GM12891 (cell line): ENCODE measurements around the gene FGF21.

ENCODE experiments used
- DNase-seq: peaks from one replicate; pipeline ENCODE4 v3.0.0; 2011; ENCODE audit warnings: low spot score; ENCODE audit not compliant: insufficient read length
- FAIRE-seq: peaks from 2 replicates; lab custom pipeline; 2011; peaks lifted over from hg19 to GRCh38; lab: Jason Lieb, UNC
- PAX5 ChIP-seq: IDR thresholded peaks from 2 replicates; pipeline ENCODE4 v1.6.1; 2011; ENCODE audit warnings: low read length, moderate library complexity, mild to moderate bottlenecking; ENCODE audit not compliant: insufficient read depth, severe bottlenecking
- POLR2A ChIP-seq: IDR thresholded peaks from 2 replicates; pipeline ENCODE4 v1.6.1; 2011; ENCODE audit warnings: low read depth, low read length, control low read depth
- POLR2AphosphoS5 ChIP-seq: IDR thresholded peaks from 2 replicates; pipeline ENCODE4 v1.6.1; 2011; ENCODE audit warnings: low read depth, low read length, control low read depth
- POU2F2 ChIP-seq: IDR thresholded peaks from 2 replicates; pipeline ENCODE4 v1.6.1; 2011; ENCODE audit warnings: low read depth, mild to moderate bottlenecking, control low read depth, low read length, moderate library complexity
- SPI1 ChIP-seq: IDR thresholded peaks from 2 replicates; pipeline ENCODE4 v1.6.1; 2011; ENCODE audit warnings: low read depth, low read length, control low read depth
- TAF1 ChIP-seq: IDR thresholded peaks from 2 replicates; pipeline ENCODE4 v1.6.1; 2011; ENCODE audit warnings: low read depth, low read length, control low read depth

FGF21 gene

DNA sequence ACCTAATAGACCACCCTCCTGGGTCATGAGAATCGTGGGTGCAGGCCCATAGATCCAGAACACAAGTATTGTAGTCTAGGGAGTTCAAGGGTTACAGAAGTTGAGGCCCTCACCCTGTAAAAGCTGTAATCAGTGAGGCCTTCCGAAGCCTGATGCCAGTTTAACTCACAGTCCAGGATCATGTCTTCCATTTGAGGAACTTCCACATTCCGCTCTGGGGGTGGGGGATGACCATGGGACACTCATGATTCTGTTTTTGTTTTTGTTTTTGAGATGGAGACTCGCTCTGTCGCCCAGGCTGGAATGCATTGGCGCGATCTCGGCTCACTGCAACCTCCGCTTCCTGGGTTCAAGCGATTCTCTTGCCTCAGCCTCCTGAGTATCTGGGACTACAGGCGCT is 13.2 kb upstream of the FGF21 start:
- DNase-seq, result no peak

DNA sequence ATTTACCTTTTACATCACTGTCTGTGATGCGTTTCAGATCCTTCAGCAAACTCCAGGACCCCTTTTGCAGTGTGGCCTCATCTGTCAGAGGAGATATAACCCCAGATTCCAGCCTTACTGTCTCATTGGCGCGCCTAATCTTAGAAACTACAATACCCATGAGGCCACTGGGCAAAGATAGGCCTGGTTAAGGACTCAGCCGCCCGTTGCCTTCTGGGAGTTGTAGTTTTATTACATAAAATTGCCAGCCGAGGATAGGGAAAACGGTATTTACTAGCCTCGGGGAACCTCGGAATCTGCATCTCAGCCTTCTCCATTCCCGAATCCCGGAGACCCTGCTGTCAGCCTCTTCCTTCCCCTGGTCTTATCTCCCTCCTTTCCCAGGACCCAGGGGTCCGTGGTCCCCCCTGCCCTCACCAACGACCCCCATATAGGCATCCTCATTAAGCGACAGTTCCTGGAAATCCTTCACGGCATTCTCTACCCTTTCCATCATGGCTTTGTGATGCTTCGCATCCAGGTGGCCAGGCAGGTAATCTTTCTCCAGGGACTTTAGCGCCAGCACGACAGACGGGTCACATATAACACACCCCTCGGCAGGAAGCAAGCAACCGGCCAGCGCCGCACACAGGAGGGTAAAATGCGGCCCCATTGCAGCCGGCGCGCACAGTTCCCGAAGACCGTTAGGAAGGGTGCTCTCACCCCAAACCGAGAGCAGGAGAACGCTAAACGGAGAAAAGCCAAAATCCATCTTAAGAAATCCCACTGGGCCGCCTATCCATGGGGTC is 9.9 kb upstream of the FGF21 start:
- DNase-seq (peak; percentile 57), FAIRE-seq (no peak)
- no peak for TF ChIP-seq POLR2A
- no peak for TF ChIP-seq POLR2AphosphoS5
- no peak for TF ChIP-seq PAX5
- no peak for TF ChIP-seq TAF1

More for the DNA sequence above, 13.2 kb upstream of the FGF21 start:
- no peak for FAIRE-seq
- TF ChIP-seq POU2F2 (no peak), POLR2A (no peak), SPI1 (no peak), POLR2AphosphoS5 (no peak), PAX5 (no peak), TAF1 (no peak)

DNA sequence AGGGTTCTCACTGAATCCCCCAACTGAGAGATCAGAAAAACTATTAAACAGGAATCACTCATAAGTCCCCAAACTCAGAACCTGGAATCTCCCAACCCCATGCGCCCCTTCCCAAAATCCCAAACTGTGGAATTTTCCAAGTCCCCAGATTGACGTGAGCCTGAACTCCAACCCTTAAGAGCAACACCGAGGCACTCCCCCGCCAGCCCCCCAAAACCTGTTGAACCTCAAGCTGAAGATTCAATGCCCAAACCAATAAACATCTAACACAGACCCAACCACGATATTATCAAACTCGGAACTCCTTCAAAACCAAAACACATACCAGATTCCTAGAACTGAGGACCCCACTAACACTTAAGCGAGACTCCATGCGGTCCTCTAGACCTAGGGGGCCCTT is 9.2 kb upstream of the FGF21 start:
- DNase-seq (no peak), FAIRE-seq (no peak)

DNA sequence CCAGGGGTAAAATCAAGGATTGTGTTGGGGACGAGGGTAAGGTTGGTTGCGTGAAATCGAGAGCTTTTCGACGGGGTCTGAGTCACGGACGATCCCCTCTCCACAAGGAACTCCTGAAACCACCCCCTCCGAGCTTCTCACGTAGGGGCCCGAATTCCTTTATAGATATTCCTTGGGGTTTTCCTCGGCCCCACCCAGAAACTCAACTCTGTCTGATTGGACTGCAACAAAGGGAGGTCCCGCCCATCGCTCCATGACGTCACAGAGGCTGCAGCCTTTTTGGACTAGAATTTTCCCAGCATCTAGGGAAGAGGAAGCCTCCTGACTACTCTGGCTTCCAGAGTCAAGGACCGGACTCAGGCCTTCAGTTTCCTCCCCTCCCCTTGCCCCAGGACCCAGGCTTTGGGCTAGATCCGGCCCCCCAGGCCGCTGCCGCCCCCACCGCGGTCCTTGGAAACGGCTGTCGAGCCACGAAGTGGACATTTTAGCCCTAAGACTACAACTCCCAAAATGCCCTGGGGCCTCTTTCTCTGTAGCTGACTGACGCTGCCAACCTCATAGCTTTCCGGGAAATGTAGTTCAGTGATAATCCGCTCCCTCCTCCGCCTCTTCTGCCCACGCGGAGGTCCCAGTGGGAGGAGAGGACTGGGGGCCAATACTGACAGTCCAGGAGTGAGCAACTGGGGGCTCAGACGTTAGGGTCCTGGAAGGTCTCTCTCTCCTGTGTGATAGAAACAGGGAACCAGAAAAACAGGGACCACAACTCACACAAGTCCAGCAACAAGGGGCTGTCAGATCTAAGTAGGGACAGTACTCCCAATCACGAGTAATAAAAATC is 8.4 kb upstream of the FGF21 start, which contains the start of gene IZUMO1:
TSS of gene IZUMO1 (minus strand) at position 172 of the 838 bp plus-strand sequence. CDS start 1,050 bp downstream, outside the sequence.
- TF ChIP-seq SPI1 (no peak), PAX5 (no peak)

More for the DNA sequence above, 9.2 kb upstream of the FGF21 start:
- TF ChIP-seq POLR2A (no peak), POLR2AphosphoS5 (no peak), TAF1 (no peak), SPI1 (no peak), POU2F2 (no peak), PAX5 (no peak)

DNA sequence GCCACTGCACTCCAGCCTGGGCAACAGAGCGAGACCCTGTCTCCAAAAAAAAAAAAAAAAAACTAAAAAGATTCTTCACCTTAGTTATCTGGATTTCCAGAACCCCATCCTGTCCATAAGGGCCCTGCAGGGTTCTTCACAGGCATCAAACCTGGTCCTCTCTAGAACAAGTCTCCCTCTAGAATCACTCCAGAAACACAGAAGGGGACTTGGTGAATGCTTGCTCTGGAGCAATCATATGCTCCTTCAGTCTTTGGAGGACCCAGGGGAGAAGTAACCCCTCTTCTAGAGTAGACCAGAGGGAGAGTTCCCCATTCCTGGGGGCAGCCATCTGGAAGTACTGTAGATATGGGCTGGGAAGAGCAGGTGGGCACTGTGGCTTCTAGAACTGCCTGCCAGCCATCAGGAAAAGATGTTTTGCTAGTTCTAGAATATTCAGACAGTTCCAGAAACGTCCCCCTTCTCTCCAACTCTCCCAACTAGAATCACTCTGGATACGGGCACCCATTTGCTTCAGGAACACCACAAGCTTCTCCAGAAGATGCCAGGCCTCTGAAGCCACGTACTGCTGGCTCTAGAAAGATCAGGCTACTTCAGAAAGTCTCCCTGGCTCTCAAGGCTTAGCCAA is 5.6 kb upstream of the FGF21 start:
- FAIRE-seq (no peak), DNase-seq (no peak)
- TF ChIP-seq SPI1, result no peak
- no peak for TF ChIP-seq POU2F2
- no peak for TF ChIP-seq PAX5
- no peak for TF ChIP-seq POLR2A
- no peak for TF ChIP-seq POLR2AphosphoS5
- no peak for TF ChIP-seq TAF1

More for the DNA sequence above, 8.4 kb upstream of the FGF21 start, which contains the start of gene IZUMO1:
- DNase-seq (no peak), FAIRE-seq (no peak)

DNA sequence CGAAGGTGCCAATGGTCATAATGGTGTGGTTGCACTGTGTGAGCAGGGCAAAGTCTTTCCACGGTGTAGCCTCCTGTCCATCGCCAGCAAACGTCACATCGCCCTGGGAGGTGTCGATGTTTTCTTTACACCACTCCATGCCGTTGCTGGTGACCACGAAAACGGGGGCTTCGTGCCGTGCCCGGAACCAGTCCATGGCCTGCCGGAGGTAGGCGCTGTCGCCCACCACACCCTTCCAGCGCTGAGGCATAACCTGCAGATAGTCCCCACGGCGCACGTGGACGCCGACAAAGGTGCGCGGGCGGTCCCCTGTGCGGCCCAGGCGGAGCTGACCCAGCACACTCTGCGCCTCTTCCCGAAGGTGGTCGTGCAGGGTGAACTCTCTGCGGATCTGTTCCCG is 5.0 kb upstream of the FGF21 start:
- DNase-seq (no peak), FAIRE-seq (no peak)
- TF ChIP-seq POLR2A (no peak), SPI1 (no peak), POU2F2 (no peak), POLR2AphosphoS5 (no peak), TAF1 (no peak), PAX5 (no peak)

DNA sequence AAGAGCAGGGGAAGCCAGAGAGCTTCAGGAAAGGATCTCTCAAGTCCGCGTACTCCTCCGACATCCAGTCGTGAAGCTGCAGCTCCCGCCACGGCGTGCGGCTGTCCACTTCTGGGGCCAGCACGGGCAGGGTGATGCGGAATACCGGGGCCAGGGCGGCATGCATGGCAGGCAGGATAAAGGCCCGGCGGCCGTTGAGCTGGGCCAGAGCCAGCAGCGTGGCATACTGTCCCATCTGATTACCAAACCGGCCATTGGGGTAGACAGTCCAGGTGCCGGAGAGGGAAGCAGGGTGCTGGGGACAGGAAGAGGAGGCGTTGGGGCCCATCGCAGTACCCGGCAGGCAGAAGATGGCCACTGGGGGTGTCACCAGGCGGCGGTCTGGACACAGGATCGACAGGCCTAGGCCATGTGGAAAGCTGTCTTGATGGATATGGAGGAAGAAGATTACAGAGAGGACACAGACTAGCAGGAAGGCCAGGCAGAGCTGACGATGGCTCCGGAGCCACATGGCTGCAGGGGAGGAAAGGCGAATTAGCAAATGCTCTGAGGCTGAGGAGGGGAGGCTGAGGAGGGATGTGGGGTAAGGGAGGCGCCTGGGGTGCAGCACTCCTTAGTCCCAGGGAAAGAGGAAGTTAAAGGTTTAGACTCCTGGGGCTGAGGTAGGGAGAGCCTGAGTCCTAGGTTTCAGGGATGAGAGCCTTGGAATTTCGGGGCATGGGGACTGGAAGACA is 4.4 kb upstream of the FGF21 start:
- TF ChIP-seq PAX5 (no peak), SPI1 (no peak), TAF1 (no peak), POLR2A (no peak), POU2F2 (no peak), POLR2AphosphoS5 (no peak)
- DNase-seq (no peak), FAIRE-seq (no peak)

DNA sequence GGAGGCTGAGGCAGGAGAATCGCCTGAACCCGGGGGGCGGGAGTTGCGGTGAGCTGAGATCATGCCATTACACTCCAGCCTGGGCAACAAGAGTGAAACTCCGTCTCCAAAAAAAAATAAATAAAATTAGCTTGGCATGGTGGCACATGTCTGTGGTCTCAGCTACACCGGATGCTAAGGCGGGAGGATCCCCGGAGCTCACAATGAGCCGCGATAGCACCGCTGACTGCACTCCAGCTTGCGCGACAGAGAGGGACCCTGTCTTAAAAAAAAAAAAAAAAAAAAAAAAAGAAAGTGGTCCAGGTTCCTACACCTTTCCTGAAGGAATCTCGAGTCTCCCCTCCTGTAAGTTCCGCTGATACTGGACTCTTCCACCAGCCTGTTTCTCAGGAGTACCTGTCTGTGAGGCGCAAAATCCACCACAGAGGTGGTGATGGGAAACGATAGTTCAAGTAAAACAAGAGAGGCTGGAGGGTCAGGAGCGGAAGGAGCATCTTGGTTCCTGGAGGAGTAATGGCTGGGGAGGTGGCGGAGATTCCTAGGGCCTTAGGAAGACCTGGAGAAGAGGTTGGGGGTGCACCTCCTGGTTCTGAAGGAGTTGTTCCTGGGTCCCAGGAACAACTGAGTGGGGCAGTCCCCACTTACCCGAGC is 3.4 kb upstream of the FGF21 start:
- DNase-seq, result no peak
- FAIRE-seq, result no peak
- TF ChIP-seq TAF1 (no peak), SPI1 (no peak), POU2F2 (no peak), POLR2AphosphoS5 (no peak), PAX5 (no peak), POLR2A (no peak)
